Chondrocyte (in vitro differentiated cells): ENCODE measurements around the gene MFAP3L. TPM values are rescaled to one million over a fixed set of nuclear protein-coding genes. Genes with fewer than 3 reads are reported as not detected.
A peak's percentile ranks its signal among the peaks of the same experiment; 100 is the strongest.
"Not testable (repeated sequence)": the region's sequence is repeated elsewhere in the genome, so short reads cannot be mapped to it uniquely, and the experiment has no call there.

Experiments used
- DNase-seq: peaks from one replicate; pipeline ENCODE4 v3.0.0; 2021; ENCODE audit warnings: mixed read lengths, low spot score
- H3K27ac Mint-ChIP-seq: one replicate; pipeline ENCODE4 v1.8.0; 2021; ENCODE audit warnings: mild to moderate bottlenecking, moderate library complexity, mixed read lengths; ENCODE audit not compliant: unreplicated experiment
- H3K27me3 Mint-ChIP-seq: 2 replicates; pipeline ENCODE4 v1.8.0; 2021; ENCODE audit warnings: low read depth, mixed read lengths
- H3K36me3 Mint-ChIP-seq: 2 replicates; pipeline ENCODE4 v1.8.0; 2021; ENCODE audit warnings: low read depth, mixed read lengths
- H3K4me1 Mint-ChIP-seq: 2 replicates; pipeline ENCODE4 v1.8.0; 2021; ENCODE audit warnings: low read depth, mild to moderate bottlenecking, mixed read lengths
- H3K4me3 Mint-ChIP-seq: one replicate; pipeline ENCODE4 v1.8.0; 2021; ENCODE audit warnings: mild to moderate bottlenecking, moderate library complexity, mixed read lengths; ENCODE audit not compliant: unreplicated experiment
- H3K9me3 Mint-ChIP-seq: 2 replicates; pipeline ENCODE4 v1.8.0; 2021; ENCODE audit warnings: low read depth, mixed read lengths
- CTCF ChIP-seq: fragments of 200-600 bp; sonication (generic); IDR thresholded peaks from 2 replicates; pipeline ENCODE4 v1.5.0; 2021; ENCODE audit warnings: antibody characterized with exemption, mild to moderate bottlenecking, moderate library complexity
- total RNA-seq: library from RNA; stranded (reverse); gene quantifications from 3 replicates; pipeline ENCODE4 v1.2.1, GENCODE V29; 2021

Gene MFAP3L
- total RNA-seq, 1 donor from 2014 or later, result 13.1 TPM

GRCh38 chr4:169956091-169956843 lies 69.9 kb downstream of the MFAP3L start:
- Mint-ChIP-seq H3K4me3 (no peak overlapping the region), H3K4me1 (peaks cover 21% of the 10 kb centered on the region), H3K36me3 (no peaks in the 10 kb centered on the region), H3K27ac (peak overlapping the region; percentile 49), H3K9me3 (peaks cover 6% of the 10 kb centered on the region), H3K27me3 (no peaks in the 10 kb centered on the region)
- DNase-seq, result no peak
- TF ChIP-seq CTCF, result no peak

- Mint-ChIP-seq H3K9me3 (peaks cover 6% of the 10 kb centered on the region), H3K4me3 (no peak overlapping the region), H3K36me3 (no peaks in the 10 kb centered on the region), H3K4me1 (peaks cover 21% of the 10 kb centered on the region), H3K27ac (peak overlapping the region; percentile 49), H3K27me3 (no peaks in the 10 kb centered on the region)
- TF ChIP-seq CTCF, result no peak
- DNase-seq, result no peak
These were observed 70.7 kb downstream of the MFAP3L start for GRCh38 chr4:169955521-169955920.

GRCh38 chr4:169952236-169953002 lies 73.8 kb downstream of the MFAP3L start:
- TF ChIP-seq CTCF, result no peak
- peaks cover 21% of the 10 kb centered on the region for H3K4me1 Mint-ChIP-seq

GRCh38 chr4:169948271-169948670 lies 77.9 kb downstream of the MFAP3L start:
- Mint-ChIP-seq H3K9me3 (no peaks in the 10 kb centered on the region), H3K27me3 (peaks cover 20% of the 10 kb centered on the region), H3K36me3 (no peaks in the 10 kb centered on the region), H3K27ac (no peak overlapping the region), H3K4me1 (peaks cover 10% of the 10 kb centered on the region), H3K4me3 (no peak overlapping the region)
- no peak for DNase-seq
- no peak for TF ChIP-seq CTCF

More at GRCh38 chr4:169952236-169953002, 73.8 kb downstream of the MFAP3L start:
- DNase-seq, result no peak
- Mint-ChIP-seq H3K4me3 (no peak overlapping the region), H3K9me3 (no peaks in the 10 kb centered on the region), H3K27me3 (peaks cover 20% of the 10 kb centered on the region), H3K27ac (peak overlapping the region; percentile 18), H3K36me3 (no peaks in the 10 kb centered on the region)

- TF ChIP-seq CTCF, result no peak
- peaks cover 20% of the 10 kb centered on the region for H3K27me3 Mint-ChIP-seq
- DNase-seq, result no peak
- no peak overlapping the region for H3K27ac Mint-ChIP-seq
- H3K4me1 Mint-ChIP-seq, result peaks cover 3% of the 10 kb centered on the region
- H3K9me3 Mint-ChIP-seq, result no peaks in the 10 kb centered on the region
- no peaks in the 10 kb centered on the region for H3K36me3 Mint-ChIP-seq
- no peak overlapping the region for H3K4me3 Mint-ChIP-seq
These were observed 80.6 kb downstream of the MFAP3L start for GRCh38 chr4:169945636-169946035.

- not testable (repeated sequence) for H3K27ac Mint-ChIP-seq, DNase-seq, H3K36me3 Mint-ChIP-seq, H3K4me1 Mint-ChIP-seq, H3K4me3 Mint-ChIP-seq, H3K9me3 Mint-ChIP-seq
- peaks cover 10% of the 10 kb centered on the region for H3K27me3 Mint-ChIP-seq
These were observed 82.6 kb downstream of the MFAP3L start for GRCh38 chr4:169943601-169944000.
